ENCODE data around the gene RAD52.

GRCh38 chr12:894226-894625 lies 55.3 kb downstream of the RAD52 start:
- no peak for TF ChIP-seq EZH2 (IDR thresholded peaks at IDR 0.05; ENCODE audit: borderline replicate concordance, insufficient read depth, low read depth, low read length, poor library complexity, severe bottlenecking)
- TF ChIP-seq CTCF (IDR thresholded peaks at IDR 0.05): no peak
